HuH-7.5 (cell line): ENCODE data around the gene GABRG2.
"Not testable (repeated sequence)": the region's sequence is repeated elsewhere in the genome, so short reads cannot be mapped to it uniquely, and the experiment has no call there.

Experiments
- DNase-seq: peaks from one replicate; pipeline ENCODE4 v3.0.0; 2011; ENCODE audit warnings: low spot score

The GABRG2 gene

DNA sequence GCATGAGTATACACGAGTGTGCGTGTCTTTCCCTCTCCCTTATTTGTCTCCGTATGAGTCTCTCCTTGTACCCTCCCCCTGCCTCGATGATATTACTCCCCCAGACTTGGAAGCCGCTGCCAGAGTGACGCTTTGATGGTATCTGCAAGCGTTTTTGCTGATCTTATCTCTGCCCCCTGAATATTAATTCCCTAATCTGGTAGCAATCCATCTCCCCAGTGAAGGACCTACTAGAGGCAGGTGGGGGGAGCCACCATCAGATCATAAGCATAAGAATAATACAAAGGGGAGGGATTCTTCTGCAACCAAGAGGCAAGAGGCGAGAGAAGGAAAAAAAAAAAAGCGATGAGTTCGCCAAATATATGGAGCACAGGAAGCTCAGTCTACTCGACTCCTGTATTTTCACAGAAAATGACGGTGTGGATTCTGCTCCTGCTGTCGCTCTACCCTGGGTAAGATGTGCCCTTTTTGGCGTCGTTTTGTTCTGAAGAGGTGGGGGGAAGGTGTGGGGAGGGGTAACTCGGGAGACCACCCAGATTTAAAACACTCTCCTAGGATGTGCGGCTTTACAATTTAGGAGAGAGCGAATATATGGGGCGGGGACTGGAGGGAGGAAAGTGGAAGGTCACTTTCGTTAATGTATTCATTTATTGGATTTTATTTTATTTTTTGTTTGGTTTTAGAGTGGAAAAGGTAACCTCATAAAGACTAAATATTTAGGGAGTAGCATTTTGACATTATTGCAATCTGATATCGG is at the start of gene GABRG2:
Gene GABRG2, plus strand, starts transcription at position 119 of the 757 bp plus-strand sequence. Its CDS starts 227 bp downstream, at position 346.
- DNase-seq = no peak

- DNase-seq = no peak
Observed at GRCh38 chr5:162025312-162025711, 42.3 kb upstream of the GABRG2 start.

DNA sequence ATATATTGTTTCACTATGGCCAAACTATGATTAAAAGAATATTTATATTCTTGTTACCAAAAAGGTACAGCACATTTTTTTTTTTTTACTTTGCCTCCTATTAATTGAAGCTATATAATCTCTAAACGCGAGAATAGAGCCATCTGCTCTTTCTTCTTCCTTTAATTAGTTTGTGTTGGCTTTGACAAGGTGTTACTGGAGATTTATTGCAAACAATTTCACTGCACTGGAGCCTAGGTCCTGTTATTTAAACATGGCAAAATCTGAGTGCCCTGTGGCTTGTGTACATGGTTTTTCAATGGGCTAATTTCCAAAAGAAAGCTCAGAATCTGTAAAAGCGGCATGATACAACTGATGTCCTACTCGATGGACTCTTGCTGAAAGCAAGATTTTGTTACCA is 40.8 kb upstream of the GABRG2 start:
- DNase-seq = no peak

DNA sequence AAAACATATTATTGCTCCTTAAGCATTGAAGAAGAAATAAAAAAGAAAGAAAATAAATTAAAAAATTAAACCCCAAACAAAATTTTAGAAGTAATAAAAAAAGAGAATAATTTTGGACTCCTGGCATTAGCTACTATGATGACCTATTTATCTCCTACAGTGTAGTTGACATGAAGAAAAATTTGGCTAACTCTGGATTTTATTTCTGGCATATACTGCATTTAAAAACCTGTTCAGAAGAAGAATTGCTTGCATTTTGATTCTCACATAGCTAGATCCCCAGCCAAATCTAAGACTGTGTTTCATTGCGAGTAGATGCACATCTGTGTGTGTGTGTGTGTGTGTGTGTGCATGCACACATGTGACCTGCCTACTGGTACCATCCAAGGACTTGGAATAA is 30.1 kb upstream of the GABRG2 start:
- DNase-seq = no peak

DNA sequence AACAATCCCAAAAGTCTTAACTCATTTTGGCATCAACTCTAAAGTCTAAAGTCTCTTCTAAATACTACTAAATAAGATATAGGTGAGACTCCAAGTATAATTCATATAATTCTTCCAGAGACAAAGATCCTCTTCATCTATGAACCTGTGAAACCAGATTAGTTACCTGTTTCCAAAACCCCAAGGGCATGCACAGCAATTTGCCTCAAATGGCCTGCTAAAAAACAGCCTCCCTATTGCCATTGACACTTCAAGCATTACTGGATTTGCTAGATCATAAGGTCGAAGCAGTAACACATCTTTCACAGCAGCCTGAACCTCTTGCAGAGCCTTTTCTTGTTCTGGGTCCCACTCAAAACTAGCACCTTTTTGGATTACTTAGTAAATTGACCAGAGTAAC is 20.3 kb upstream of the GABRG2 start:
- no peak for DNase-seq

GRCh38 chr5:162052676-162053075 is 14.9 kb upstream of the GABRG2 start:
- no peak for DNase-seq

DNA sequence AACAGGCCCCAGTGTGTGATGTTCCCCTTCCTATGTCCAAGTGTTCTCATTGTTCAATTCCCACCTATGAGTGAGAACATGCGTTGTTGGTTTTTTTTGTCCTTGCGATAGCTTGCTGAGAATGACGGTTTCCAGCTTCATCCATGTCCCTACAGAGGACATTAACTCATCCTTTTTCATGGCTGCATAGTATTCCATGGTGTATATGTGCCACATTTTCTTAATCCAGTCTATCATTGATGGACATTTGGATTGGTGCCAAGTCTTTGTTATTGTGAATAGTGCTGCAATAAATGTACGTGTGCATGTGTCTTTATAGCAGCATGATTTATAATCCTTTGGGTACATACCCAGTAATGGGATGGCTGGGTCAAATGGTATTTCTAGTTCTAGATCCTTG is 12.5 kb upstream of the GABRG2 start:
- not testable (repeated sequence) for DNase-seq

- DNase-seq = no peak
Observed at GRCh38 chr5:162067162-162067561, 411 bp upstream of the GABRG2 start.

- peak; percentile 2 for DNase-seq
Observed at GRCh38 chr5:162068412-162068811, 839 bp downstream of the GABRG2 start.

- no peak for DNase-seq
Observed at GRCh38 chr5:162068936-162069335, 1.4 kb downstream of the GABRG2 start.

- no peak for DNase-seq
Observed at GRCh38 chr5:162078805-162079204, 11.2 kb downstream of the GABRG2 start.

- no peak for DNase-seq
Observed at GRCh38 chr5:162091336-162091735, 23.8 kb downstream of the GABRG2 start.

DNA sequence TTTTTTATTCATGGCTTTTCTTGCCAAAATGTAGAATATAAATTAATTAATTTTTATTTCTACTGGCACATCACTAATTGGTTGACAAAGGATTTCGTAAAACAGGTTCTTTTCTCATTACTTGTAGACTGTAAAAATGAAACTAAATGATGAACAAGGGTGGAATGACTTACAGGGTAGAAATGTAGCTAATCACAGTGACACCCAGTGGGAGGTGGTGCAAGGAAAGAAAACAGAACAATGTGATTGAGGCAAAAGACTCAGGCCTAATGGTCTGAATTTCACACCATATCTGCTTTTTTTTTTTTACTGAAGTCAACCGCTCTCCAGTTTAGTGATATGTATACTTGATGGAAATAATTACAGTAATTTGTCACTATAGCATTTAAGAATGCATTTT is 28.9 kb downstream of the GABRG2 start:
- DNase-seq = no peak

- no peak for DNase-seq
Observed at GRCh38 chr5:162107591-162107990, 40.0 kb downstream of the GABRG2 start.

GRCh38 chr5:162119801-162120200 is 52.2 kb downstream of the GABRG2 start:
- no peak for DNase-seq

- peak; percentile 2 for DNase-seq
Observed at GRCh38 chr5:162128117-162128516, 60.5 kb downstream of the GABRG2 start.

DNA sequence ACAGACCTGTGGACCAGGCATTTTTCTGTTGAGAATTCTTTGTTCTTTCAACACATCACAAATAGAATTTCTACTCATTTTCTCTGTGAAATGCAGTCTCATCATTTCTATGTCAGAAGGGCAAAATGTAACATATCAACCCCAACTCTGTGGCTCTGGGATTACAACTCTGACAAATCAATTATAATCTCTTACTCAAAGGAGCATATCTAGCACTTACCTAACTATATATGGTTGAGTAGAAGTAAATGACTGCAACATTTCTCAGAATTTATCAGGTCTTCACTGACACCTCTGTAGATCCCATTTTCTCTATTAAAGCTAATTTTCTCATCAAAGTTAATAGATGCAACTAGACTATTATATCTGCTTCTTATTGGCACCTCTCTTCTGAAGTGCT is 64.8 kb downstream of the GABRG2 start:
- DNase-seq = no peak

DNA sequence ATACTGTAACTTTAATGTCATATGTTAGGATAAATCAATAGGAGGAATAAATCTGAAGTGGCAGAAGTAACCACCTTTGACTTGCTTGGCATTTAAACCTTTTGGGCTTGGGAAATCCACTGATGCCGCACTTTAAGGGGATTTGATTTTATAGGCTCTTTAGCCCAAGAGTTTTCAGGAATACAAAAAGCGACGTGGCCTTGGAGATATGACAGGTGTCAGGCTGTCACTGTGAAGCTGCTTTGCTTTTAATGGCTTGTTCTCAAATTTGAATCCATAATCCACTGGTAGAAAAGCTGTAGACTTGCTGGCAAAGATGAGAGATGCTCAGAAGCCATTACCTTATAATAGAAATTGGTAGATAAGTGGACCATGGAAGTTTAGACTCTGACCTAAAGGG is 71.6 kb downstream of the GABRG2 start:
- no peak for DNase-seq

DNA sequence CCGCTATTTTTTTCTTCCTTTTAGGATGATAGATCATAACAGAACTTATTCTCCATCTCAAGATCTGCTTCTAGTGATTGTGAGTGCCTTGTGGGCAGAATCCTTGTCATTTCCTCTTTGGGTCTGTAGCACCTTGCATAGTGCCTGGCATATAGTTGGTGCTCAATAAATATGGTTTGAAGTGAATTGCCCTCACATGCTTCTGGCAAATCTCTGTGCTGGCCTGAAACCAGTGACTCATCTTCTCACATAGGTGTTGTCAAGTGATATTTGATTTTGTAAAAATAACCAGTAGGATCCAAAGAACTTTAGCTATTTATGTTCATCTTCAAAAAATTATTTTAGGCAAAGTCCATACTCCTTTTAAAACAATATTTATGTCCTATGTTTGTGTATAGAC is 86.7 kb downstream of the GABRG2 start:
- no peak for DNase-seq

DNA sequence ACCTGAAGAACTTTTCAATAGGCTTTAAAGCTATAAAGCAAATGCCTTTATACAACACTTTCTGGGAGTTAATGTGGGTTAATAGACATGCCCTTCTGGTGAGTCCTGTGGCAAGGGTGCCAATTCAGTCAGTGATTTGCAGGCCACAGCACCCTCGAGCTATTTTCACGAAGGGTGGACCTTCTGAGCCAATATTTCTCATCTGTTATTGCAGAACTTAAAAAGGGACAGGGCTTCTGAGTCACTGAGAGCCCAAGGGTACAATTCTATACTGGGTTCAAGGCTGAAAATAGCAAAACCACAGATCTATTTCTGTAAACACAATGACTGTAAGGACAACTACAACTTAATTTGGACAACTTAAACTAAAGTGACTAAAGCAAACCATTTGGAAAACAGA is 92.8 kb downstream of the GABRG2 start:
- DNase-seq = no peak

- DNase-seq = no peak
Observed at GRCh38 chr5:162163663-162164062, 96.1 kb downstream of the GABRG2 start.

GRCh38 chr5:162174358-162174974 is 106.9 kb downstream of the GABRG2 start:
- no peak for DNase-seq

DNA sequence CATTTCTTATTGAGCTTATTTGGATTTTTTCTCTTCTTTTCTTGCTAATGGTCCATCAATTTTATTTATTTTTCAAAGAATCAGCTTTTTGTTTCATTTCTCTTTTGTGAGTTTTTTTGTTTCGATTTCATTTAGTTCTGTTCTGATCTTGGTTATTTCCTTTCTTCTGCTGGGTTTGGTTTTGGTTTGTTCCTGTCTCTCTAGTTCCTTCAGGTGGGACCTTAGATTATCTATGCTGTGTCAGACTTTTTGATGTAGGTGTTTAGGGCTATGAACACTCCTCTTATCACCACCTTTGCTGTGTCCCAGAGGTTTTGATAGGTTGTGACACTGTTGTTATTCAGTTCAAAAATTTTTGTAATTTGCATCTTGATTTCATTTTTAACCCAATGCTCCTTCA is 119.8 kb downstream of the GABRG2 start:
- no peak for DNase-seq

GRCh38 chr5:162189719-162190118 is 122.1 kb downstream of the GABRG2 start:
- no peak for DNase-seq
